Ishikawa (cell line): ENCODE data around the gene GNG4.

Experiments used
- CEBPB ChIP-seq: IDR thresholded peaks from 2 replicates; pipeline ENCODE4 v1.6.1; 2012
- CREB1 ChIP-seq: IDR thresholded peaks from 2 replicates; pipeline ENCODE4 v1.6.1; 2012; ENCODE audit warnings: low read depth
- EGR1 ChIP-seq: IDR thresholded peaks from 2 replicates; pipeline ENCODE4 v1.6.1; 2012
- EP300 ChIP-seq: IDR thresholded peaks from 2 replicates; pipeline ENCODE4 v1.6.1; 2012; ENCODE audit warnings: borderline replicate concordance
- FOXM1 ChIP-seq: IDR thresholded peaks from 2 replicates; pipeline ENCODE4 v1.6.1; 2012; ENCODE audit warnings: low read depth, borderline replicate concordance
- MAX ChIP-seq: IDR thresholded peaks from 2 replicates; pipeline ENCODE4 v1.6.1; 2012
- NFIC ChIP-seq: IDR thresholded peaks from 2 replicates; pipeline ENCODE4 v1.6.1; 2012
- RAD21 ChIP-seq: IDR thresholded peaks from 2 replicates; pipeline ENCODE4 v1.6.1; 2012; ENCODE audit warnings: low read depth
- REST ChIP-seq: IDR thresholded peaks from 2 replicates; pipeline ENCODE4 v1.6.1; 2012; ENCODE audit warnings: low read depth, mild to moderate bottlenecking
- TAF1 ChIP-seq: IDR thresholded peaks from 2 replicates; pipeline ENCODE4 v1.6.1; 2012; ENCODE audit warnings: low read depth, mild to moderate bottlenecking
- TCF12 ChIP-seq: IDR thresholded peaks from 2 replicates; pipeline ENCODE4 v1.6.1; 2012; ENCODE audit warnings: low read depth
- TEAD4 ChIP-seq: IDR thresholded peaks from 2 replicates; pipeline ENCODE4 v1.6.1; 2012
- USF1 ChIP-seq: IDR thresholded peaks from 2 replicates; pipeline ENCODE4 v1.6.1; 2012
- YY1 ChIP-seq: IDR thresholded peaks from 2 replicates; pipeline ENCODE4 v1.6.1; 2012; ENCODE audit warnings: low read depth
- ZBTB7A ChIP-seq: IDR thresholded peaks from 2 replicates; pipeline ENCODE4 v1.6.1; 2012; ENCODE audit warnings: low read depth

The GNG4 gene

GRCh38 chr1:235610157-235610556 is 39.4 kb downstream of the GNG4 start:
- TF ChIP-seq USF1 (no peak), MAX (no peak), ZBTB7A (no peak), FOXM1 (no peak), TEAD4 (no peak), YY1 (no peak), RAD21 (no peak), NFIC (no peak), CEBPB (no peak), EP300 (no peak), CREB1 (no peak), TAF1 (no peak), TCF12 (no peak)

- TF ChIP-seq YY1, result no peak
- no peak for TF ChIP-seq REST
- no peak for TF ChIP-seq CREB1
- TF ChIP-seq MAX, result no peak
- no peak for TF ChIP-seq EGR1
- TF ChIP-seq TEAD4, result no peak
- no peak for TF ChIP-seq CEBPB
- no peak for TF ChIP-seq EP300
- TF ChIP-seq NFIC, result no peak
- TF ChIP-seq USF1, result no peak
- no peak for TF ChIP-seq TAF1
Measured at GRCh38 chr1:235608278-235608677, 41.3 kb downstream of the GNG4 start.

GRCh38 chr1:235607284-235607683 is 42.3 kb downstream of the GNG4 start:
- TF ChIP-seq YY1 (no peak), CREB1 (no peak), RAD21 (no peak), REST (no peak), TEAD4 (no peak), MAX (no peak), USF1 (no peak), CEBPB (no peak), ZBTB7A (no peak), TCF12 (no peak), FOXM1 (no peak), NFIC (no peak), EP300 (no peak)

DNA sequence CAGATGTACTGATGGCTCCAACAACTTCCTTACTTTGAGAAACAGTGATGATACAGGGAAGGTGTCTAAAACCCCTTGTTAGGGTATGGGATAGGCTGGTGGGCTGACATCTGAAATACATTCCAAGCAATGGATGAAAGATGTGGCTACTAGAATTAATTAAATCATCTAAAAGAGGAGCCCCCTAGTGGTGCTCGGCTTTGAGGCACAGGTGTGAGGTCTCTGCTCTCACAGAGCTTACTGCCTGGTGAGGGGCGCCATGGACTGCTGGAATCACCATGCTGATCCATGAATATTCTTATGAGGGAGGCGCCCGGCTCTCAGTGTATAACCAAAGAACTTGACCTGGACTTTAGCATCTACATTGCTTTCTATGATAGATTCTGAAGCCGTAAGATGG is 48.5 kb downstream of the GNG4 start:
- no peak for TF ChIP-seq FOXM1
- no peak for TF ChIP-seq YY1
- TF ChIP-seq ZBTB7A, result no peak
- peak; percentile 26; the same call in 1 of the 2 replicates for TF ChIP-seq RAD21
- no peak for TF ChIP-seq MAX
- TF ChIP-seq TCF12, result no peak

- TF ChIP-seq CREB1 (no peak), TCF12 (no peak), MAX (no peak), EP300 (no peak), ZBTB7A (no peak), CEBPB (no peak), EGR1 (no peak), TEAD4 (no peak)
Measured at GRCh38 chr1:235599536-235599935, 50.0 kb downstream of the GNG4 start.
